ENCODE results near the gene PLET1. TPM values are rescaled to one million over a fixed set of nuclear protein-coding genes. Genes with fewer than 3 reads are reported as not detected.

Gene PLET1
- total RNA-seq, 1 experiment from 2014 or later = not detected

- Mint-ChIP-seq H3K4me3 (no peak overlapping the region), H3K27me3 (ENCODE audit: low read depth) (no peaks in the 10 kb centered on the region; the same call in none of the 2 replicates), H3K36me3 (ENCODE audit: insufficient read depth in 1 of 3, low read depth in 3 of 3) (no peaks in the 10 kb centered on the region), H3K27ac (no peak overlapping the region), H3K4me1 (peaks cover 11 to 20% of the 10 kb centered on the region in 2 experiments), H3K9me3 (no peaks in the 10 kb centered on the region)
- H3K23ac ChIP-seq (ENCODE audit: insufficient read length, low read depth, low read length) = no peak overlapping the region
- no peak overlapping the region for H2BK12ac ChIP-seq (ENCODE audit: insufficient read length, low read depth, low read length)
- no peak overlapping the region for H4K5ac ChIP-seq (ENCODE audit: insufficient read length, low read depth, low read length)
- no peaks in the 10 kb centered on the region; the same call in 1 of the 2 replicates for H3K4me1 ChIP-seq (ENCODE audit: insufficient read depth, low read length)
- H3K27ac ChIP-seq (ENCODE audit: insufficient read length, low read depth, low read length) = no peak overlapping the region
- H3K23me2 ChIP-seq (ENCODE audit: insufficient read length, low read depth, low read length, poor library complexity, severe bottlenecking) = no peaks in the 10 kb centered on the region
- no peak overlapping the region for H3K4ac ChIP-seq (ENCODE audit: low read depth, low read length)
- H2BK20ac ChIP-seq (ENCODE audit: low read depth, low read length, poor library complexity, severe bottlenecking) = no peak overlapping the region
- H2AK5ac ChIP-seq (ENCODE audit: insufficient read length, low read length) = no peak overlapping the region
- no peaks in the 10 kb centered on the region for H3K27me3 ChIP-seq (ENCODE audit: insufficient read depth, low read length)
- no peaks in the 10 kb centered on the region for H3K9me3 ChIP-seq (ENCODE audit: control insufficient read depth, low read depth, low read length)
- H3K56ac ChIP-seq (ENCODE audit: insufficient read length, low read depth, low read length) = no peak overlapping the region
- no peak overlapping the region for H4K8ac ChIP-seq (replicated peaks; ENCODE audit: insufficient read length, low read depth, low read length)
- TF ChIP-seq CTCF (conservative IDR thresholded peaks at IDR 0.05) = no peak
- no peak overlapping the region for H3K4me2 ChIP-seq (ENCODE audit: insufficient read depth, insufficient read length, low read length)
- no peak overlapping the region for H3K18ac ChIP-seq (ENCODE audit: insufficient read length, low read depth, low read length)
- no peak overlapping the region for H3T11ph ChIP-seq (ENCODE audit: low read length)
- no CpG with 5 or more reads among the region's 1 CpG for WGBS (ENCODE audit: extremely low coverage, insufficient read length, low lambda C conversion rate)
- H2BK15ac ChIP-seq (ENCODE audit: low read depth, low read length) = no peak overlapping the region
- H2BK5ac ChIP-seq (ENCODE audit: insufficient read length, low read length) = no peak overlapping the region
- no peak for DNase-seq
- no peak overlapping the region for H3K9ac ChIP-seq (ENCODE audit: extremely low read depth, insufficient read length, low read length)
- H3K14ac ChIP-seq (ENCODE audit: insufficient read depth, low read length) = no peak overlapping the region
- no peak overlapping the region for H2BK120ac ChIP-seq (ENCODE audit: low read depth, low read length, poor library complexity, severe bottlenecking)
- no peaks in the 10 kb centered on the region for H3K79me1 ChIP-seq (ENCODE audit: insufficient read depth, low read depth, low read length, poor library complexity, severe bottlenecking)
- no peaks in the 10 kb centered on the region for H3K79me2 ChIP-seq (ENCODE audit: insufficient read depth, low read length)
- H2AFZ ChIP-seq (ENCODE audit: low read length) = no peak overlapping the region
- H4K91ac ChIP-seq (ENCODE audit: insufficient read length, low read depth, low read length) = no peak overlapping the region
- H4K20me1 ChIP-seq (ENCODE audit: control insufficient read depth, insufficient read depth, insufficient read length) = no peaks in the 10 kb centered on the region
These were observed 12.4 kb upstream of the PLET1 start for GRCh38 chr11:112273066-112273465.
